H9 (cell line): ENCODE measurements around the gene PPARD. TPM values are rescaled to one million over a fixed set of nuclear protein-coding genes. Genes with fewer than 3 reads are reported as not detected.

ENCODE experiments used
- DNase-seq: peaks from one replicate; pipeline ENCODE4 v3.0.0-alpha.2; 2017
- H2AFZ ChIP-seq: one replicate; pipeline ENCODE4 v1.6.1; 2013; ENCODE audit warnings: mild to moderate bottlenecking, low read length, control low read depth, moderate library complexity
- H2AK5ac ChIP-seq: 2 replicates; pipeline ENCODE4 v1.6.1; 2013; ENCODE audit warnings: low read length, control low read depth, mixed read lengths; ENCODE audit not compliant: insufficient read length
- H2BK120ac ChIP-seq: one replicate; pipeline ENCODE4 v1.6.1; 2013; ENCODE audit warnings: low read depth, mild to moderate bottlenecking, low read length, control low read depth, inconsistent platforms; ENCODE audit not compliant: poor library complexity, severe bottlenecking
- H2BK12ac ChIP-seq: 2 replicates; pipeline ENCODE4 v1.6.1; 2013; ENCODE audit warnings: low read length, control low read depth, mixed read lengths, low read depth; ENCODE audit not compliant: insufficient read length
- H2BK15ac ChIP-seq: 2 replicates; pipeline ENCODE4 v1.6.1; 2013; ENCODE audit warnings: low read depth, low read length, control low read depth
- H2BK20ac ChIP-seq: one replicate; pipeline ENCODE4 v1.6.1; 2013; ENCODE audit warnings: low read depth, mild to moderate bottlenecking, low read length, control low read depth, inconsistent platforms; ENCODE audit not compliant: poor library complexity, severe bottlenecking
- H2BK5ac ChIP-seq: 2 replicates; pipeline ENCODE4 v1.6.1; 2013; ENCODE audit warnings: low read length, control low read depth, mixed read lengths; ENCODE audit not compliant: insufficient read length
- H3K14ac ChIP-seq: 2 replicates; pipeline ENCODE4 v1.6.1; 2013; ENCODE audit warnings: low read length, control low read depth; ENCODE audit not compliant: insufficient read depth
- H3K18ac ChIP-seq: 2 replicates; pipeline ENCODE4 v1.6.1; 2013; ENCODE audit warnings: low read depth, mild to moderate bottlenecking, mixed read lengths, low read length, control low read depth; ENCODE audit not compliant: insufficient read length
- H3K23ac ChIP-seq: 2 replicates; pipeline ENCODE4 v1.6.1; 2013; ENCODE audit warnings: low read length, control low read depth, mixed read lengths, low read depth; ENCODE audit not compliant: insufficient read length
- H3K23me2 ChIP-seq: 2 replicates; pipeline ENCODE4 v1.6.1; 2013; ENCODE audit warnings: low read depth, mild to moderate bottlenecking, mixed read lengths, low read length, control low read depth; ENCODE audit not compliant: insufficient read length, poor library complexity, severe bottlenecking
- H3K27ac ChIP-seq: 2 replicates; pipeline ENCODE4 v1.5.1; 2013; ENCODE audit warnings: low read length, control low read depth, mixed read lengths, low read depth; ENCODE audit not compliant: insufficient read length
- H3K27me3 ChIP-seq: 2 replicates; pipeline ENCODE4 v1.6.1; 2013; ENCODE audit warnings: low read length, control low read depth, inconsistent platforms; ENCODE audit not compliant: insufficient read depth
- H3K4ac ChIP-seq: 2 replicates; pipeline ENCODE4 v1.6.1; 2013; ENCODE audit warnings: low read depth, mild to moderate bottlenecking, control low read depth, inconsistent platforms, low read length, moderate library complexity
- H3K4me1 ChIP-seq: 2 replicates; pipeline ENCODE4 v1.6.1; 2013; ENCODE audit warnings: low read length, control low read depth, inconsistent platforms; ENCODE audit not compliant: insufficient read depth
- H3K4me2 ChIP-seq: 2 replicates; pipeline ENCODE4 v1.6.1; 2013; ENCODE audit warnings: low read length, control low read depth, mixed read lengths; ENCODE audit not compliant: insufficient read length, insufficient read depth
- H3K56ac ChIP-seq: 2 replicates; pipeline ENCODE4 v1.6.1; 2013; ENCODE audit warnings: low read depth, mild to moderate bottlenecking, mixed read lengths, low read length, control low read depth; ENCODE audit not compliant: insufficient read length
- H3K79me1 ChIP-seq: 2 replicates; pipeline ENCODE4 v1.6.1; 2013; ENCODE audit warnings: low read depth, mild to moderate bottlenecking, moderate library complexity, low read length, control low read depth, inconsistent platforms; ENCODE audit not compliant: insufficient read depth, poor library complexity, severe bottlenecking
- H3K79me2 ChIP-seq: 2 replicates; pipeline ENCODE4 v1.6.1; 2013; ENCODE audit warnings: low read length, control low read depth, inconsistent platforms; ENCODE audit not compliant: insufficient read depth
- H3K9ac ChIP-seq: 2 replicates; pipeline ENCODE4 v1.6.1; 2013; ENCODE audit warnings: low read length, control low read depth, mixed read lengths; ENCODE audit not compliant: insufficient read length; ENCODE audit errors: extremely low read depth
- H3K9me3 ChIP-seq: one replicate; pipeline ENCODE4 v1.6.1; 2013; ENCODE audit warnings: low read depth, low read length, inconsistent platforms; ENCODE audit not compliant: control insufficient read depth
- H3T11ph ChIP-seq: one replicate; pipeline ENCODE4 v1.6.1; 2013; ENCODE audit warnings: mild to moderate bottlenecking, low read length, control low read depth, inconsistent platforms
- H4K20me1 ChIP-seq: one replicate; pipeline ENCODE4 v1.6.1; 2013; ENCODE audit not compliant: control insufficient read depth, insufficient read length, insufficient read depth
- H4K5ac ChIP-seq: 2 replicates; pipeline ENCODE4 v1.6.1; 2013; ENCODE audit warnings: low read depth, mild to moderate bottlenecking, mixed read lengths, low read length, control low read depth; ENCODE audit not compliant: insufficient read length
- H4K8ac ChIP-seq: replicated peaks from 2 replicates; pipeline ENCODE4 v1.6.1; 2013; ENCODE audit warnings: low read length, control low read depth, mixed read lengths, low read depth; ENCODE audit not compliant: insufficient read length
- H4K91ac ChIP-seq: 2 replicates; pipeline ENCODE4 v1.6.1; 2013; ENCODE audit warnings: low read depth, mild to moderate bottlenecking, moderate library complexity, mixed read lengths, low read length, control low read depth; ENCODE audit not compliant: insufficient read length
- H3K27ac Mint-ChIP-seq, 3 experiments: 2 replicates in 2 of 3; 3 replicates in 1 of 3; pipeline ENCODE4 v1.8.0; 2020 to 2021; ENCODE audit warnings: mixed read lengths in 3 of 3, mild to moderate bottlenecking in 1 of 3, moderate library complexity in 1 of 3
- H3K27me3 Mint-ChIP-seq: 2 replicates; pipeline ENCODE4 v1.8.0; 2021; ENCODE audit warnings: low read depth, mild to moderate bottlenecking, moderate library complexity, mixed read lengths
- H3K36me3 Mint-ChIP-seq, 3 experiments: 2 replicates in 2 of 3; 3 replicates in 1 of 3; pipeline ENCODE4 v1.8.0; 2020 to 2021; ENCODE audit warnings: low read depth in 3 of 3, mixed read lengths in 3 of 3; ENCODE audit not compliant: insufficient read depth in 1 of 3
- H3K4me1 Mint-ChIP-seq, 2 experiments: 2 replicates each; pipeline ENCODE4 v1.8.0; 2020; ENCODE audit warnings: mixed read lengths in 2 of 2
- H3K4me3 Mint-ChIP-seq, 2 experiments: 2 replicates in 1 of 2; 3 replicates in 1 of 2; pipeline ENCODE4 v1.8.0; 2020 to 2021; ENCODE audit warnings: mild to moderate bottlenecking in 2 of 2, mixed read lengths in 2 of 2, moderate library complexity in 1 of 2
- H3K9me3 Mint-ChIP-seq, 2 experiments: 2 replicates in 1 of 2; 3 replicates in 1 of 2; pipeline ENCODE4 v1.8.0; 2020; ENCODE audit warnings: mild to moderate bottlenecking in 2 of 2, mixed read lengths in 2 of 2, moderate library complexity in 1 of 2
- WGBS: extraction: QIAGEN DNeasy Blood & Tissue Kit; methylation state at CpG from one replicate; pipeline ENCODE4 v1.1.7; 2013; ENCODE audit warnings: missing lambda C conversion rate, low lambda C conversion rate, mixed read lengths; ENCODE audit not compliant: insufficient read length; ENCODE audit errors: extremely low coverage; 5-methylcytosine and 5-hydroxymethylcytosine counted together
- total RNA-seq: library from RNA; stranded (reverse); gene quantifications from 2 replicates; pipeline ENCODE4 v1.2.1, GENCODE V29; 2021
- TF ChIP-seq, protein P1 (sequence below): fragments of 200-600 bp; sonication (generic); conservative IDR thresholded peaks from 3 replicates; pipeline ENCODE4 v1.8.0; 2021; ENCODE audit warnings: antibody characterized with exemption, mild to moderate bottlenecking

PPARD gene
- total RNA-seq, 1 experiment from 2014 or later: 11.7 TPM

DNA sequence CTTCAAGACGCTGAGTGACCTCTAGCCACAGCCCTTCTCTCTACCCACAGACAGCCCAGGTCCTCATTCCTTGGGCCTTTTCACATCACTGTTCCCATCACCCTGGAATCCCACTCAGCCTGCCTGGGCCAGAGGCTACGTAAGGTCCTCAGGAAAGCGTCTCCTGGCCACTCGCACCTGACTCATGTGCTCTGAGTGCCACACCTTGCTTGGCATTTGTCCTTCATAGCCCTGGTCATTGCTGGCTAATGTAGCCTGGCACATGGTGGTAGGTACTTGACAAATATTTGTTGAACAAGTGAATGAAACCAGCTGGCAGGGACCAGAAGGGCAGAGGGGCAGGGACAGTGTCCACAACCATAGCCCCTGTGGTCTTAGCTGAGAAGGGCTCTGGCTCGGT, 59.2 kb downstream of the PPARD start:
- Histone ChIP-seq H3K23ac (no peak overlapping the region), H3K9me3 (no peaks in the 10 kb centered on the region), H3K4me2 (no peak overlapping the region), H2BK15ac (no peak overlapping the region), H3K79me2 (no peaks in the 10 kb centered on the region; the same call in 1 of the 2 replicates), H2BK20ac (no peak overlapping the region), H2AFZ (no peak overlapping the region), H3K4ac (no peak overlapping the region), H4K5ac (no peak overlapping the region), H4K91ac (no peak overlapping the region), H2BK120ac (no peak overlapping the region), H3K23me2 (no peaks in the 10 kb centered on the region), H3K27ac (no peak overlapping the region), H4K8ac (no peak overlapping the region), H3K18ac (no peak overlapping the region), H2BK12ac (no peak overlapping the region), H3K27me3 (no peaks in the 10 kb centered on the region), H3T11ph (no peak overlapping the region), H3K4me1 (peaks cover 11% of the 10 kb centered on the region), H2BK5ac (no peak overlapping the region), H3K79me1 (no peaks in the 10 kb centered on the region), H2AK5ac (no peak overlapping the region), H4K20me1 (no peaks in the 10 kb centered on the region), H3K9ac (no peak overlapping the region), H3K14ac (no peak overlapping the region), H3K56ac (no peak overlapping the region)
- Mint-ChIP-seq H3K4me1 (peaks cover 18 to 25% of the 10 kb centered on the region in 2 experiments), H3K27me3 (peaks cover 2% of the 10 kb centered on the region; the same call in 1 of the 2 replicates), H3K9me3 (no peaks in the 10 kb centered on the region), H3K27ac (peak overlapping the region in 2 of 3 experiments; percentile 4 to 91; a peak in 3 of 7 replicates), H3K36me3 (peaks cover 4 to 8% (median 5%) of the 10 kb centered on the region in 3 experiments; a peak in 4 of 7 replicates), H3K4me3 (no peak overlapping the region)
- WGBS: no CpG with 5 or more reads among the region's 5 CpGs
- no peak for DNase-seq
- TF ChIP-seq, protein P1, sequence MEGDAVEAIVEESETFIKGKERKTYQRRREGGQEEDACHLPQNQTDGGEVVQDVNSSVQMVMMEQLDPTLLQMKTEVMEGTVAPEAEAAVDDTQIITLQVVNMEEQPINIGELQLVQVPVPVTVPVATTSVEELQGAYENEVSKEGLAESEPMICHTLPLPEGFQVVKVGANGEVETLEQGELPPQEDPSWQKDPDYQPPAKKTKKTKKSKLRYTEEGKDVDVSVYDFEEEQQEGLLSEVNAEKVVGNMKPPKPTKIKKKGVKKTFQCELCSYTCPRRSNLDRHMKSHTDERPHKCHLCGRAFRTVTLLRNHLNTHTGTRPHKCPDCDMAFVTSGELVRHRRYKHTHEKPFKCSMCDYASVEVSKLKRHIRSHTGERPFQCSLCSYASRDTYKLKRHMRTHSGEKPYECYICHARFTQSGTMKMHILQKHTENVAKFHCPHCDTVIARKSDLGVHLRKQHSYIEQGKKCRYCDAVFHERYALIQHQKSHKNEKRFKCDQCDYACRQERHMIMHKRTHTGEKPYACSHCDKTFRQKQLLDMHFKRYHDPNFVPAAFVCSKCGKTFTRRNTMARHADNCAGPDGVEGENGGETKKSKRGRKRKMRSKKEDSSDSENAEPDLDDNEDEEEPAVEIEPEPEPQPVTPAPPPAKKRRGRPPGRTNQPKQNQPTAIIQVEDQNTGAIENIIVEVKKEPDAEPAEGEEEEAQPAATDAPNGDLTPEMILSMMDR: no peak
